ENCODE data around the gene ZSWIM4.
A peak's percentile ranks its signal among the peaks of the same experiment; 100 is the strongest.
"Not testable (repeated sequence)": the region's sequence is repeated elsewhere in the genome, so short reads cannot be mapped to it uniquely, and the experiment has no call there.

The ZSWIM4 gene

GRCh38 chr19:13778847-13779246 lies 16.4 kb upstream of the ZSWIM4 start:
- no peak for DNase-seq

- DNase-seq, result not testable (repeated sequence)
Observed at GRCh38 chr19:13779794-13780193, 15.4 kb upstream of the ZSWIM4 start.

DNA sequence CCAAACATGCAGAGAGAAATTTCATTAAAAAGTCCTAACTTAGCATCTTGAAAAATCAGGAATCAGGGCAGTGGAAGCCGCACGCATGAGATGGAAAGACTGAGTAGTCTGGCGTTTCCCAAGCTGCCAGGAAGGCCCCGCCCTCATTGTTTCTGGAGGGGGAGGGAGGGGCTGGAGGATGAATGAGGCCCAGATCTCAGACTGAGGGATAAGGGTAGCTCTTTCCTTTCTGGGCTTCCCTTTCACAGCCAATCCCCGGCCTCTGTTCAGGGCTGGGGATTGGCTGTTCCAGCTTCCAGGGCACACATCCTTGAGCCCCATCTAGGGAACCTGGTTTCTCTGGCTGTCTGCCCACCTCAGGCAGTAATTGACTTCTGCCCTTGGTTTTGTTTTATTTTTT lies 13.7 kb upstream of the ZSWIM4 start:
- peak; percentile 48 for DNase-seq

DNA sequence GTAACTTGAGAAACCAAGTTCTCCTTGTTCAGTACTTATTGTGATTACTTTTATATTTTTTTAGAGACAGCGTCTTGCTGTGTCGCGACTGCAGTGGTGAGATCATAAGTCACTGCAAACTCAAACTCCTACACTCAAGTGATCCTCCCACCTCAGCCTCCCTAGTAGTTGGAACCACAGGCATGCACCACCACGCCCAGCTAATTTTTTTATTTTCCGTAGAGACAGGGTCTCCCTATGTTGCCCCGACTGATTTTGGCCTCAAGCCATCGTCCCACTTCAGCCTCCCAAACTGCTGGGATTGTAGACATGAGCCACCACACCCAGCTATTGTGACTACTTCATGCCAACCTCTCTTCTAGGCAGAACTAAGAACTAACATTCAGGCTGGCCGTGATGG lies 12.7 kb upstream of the ZSWIM4 start:
- no peak for DNase-seq

DNA sequence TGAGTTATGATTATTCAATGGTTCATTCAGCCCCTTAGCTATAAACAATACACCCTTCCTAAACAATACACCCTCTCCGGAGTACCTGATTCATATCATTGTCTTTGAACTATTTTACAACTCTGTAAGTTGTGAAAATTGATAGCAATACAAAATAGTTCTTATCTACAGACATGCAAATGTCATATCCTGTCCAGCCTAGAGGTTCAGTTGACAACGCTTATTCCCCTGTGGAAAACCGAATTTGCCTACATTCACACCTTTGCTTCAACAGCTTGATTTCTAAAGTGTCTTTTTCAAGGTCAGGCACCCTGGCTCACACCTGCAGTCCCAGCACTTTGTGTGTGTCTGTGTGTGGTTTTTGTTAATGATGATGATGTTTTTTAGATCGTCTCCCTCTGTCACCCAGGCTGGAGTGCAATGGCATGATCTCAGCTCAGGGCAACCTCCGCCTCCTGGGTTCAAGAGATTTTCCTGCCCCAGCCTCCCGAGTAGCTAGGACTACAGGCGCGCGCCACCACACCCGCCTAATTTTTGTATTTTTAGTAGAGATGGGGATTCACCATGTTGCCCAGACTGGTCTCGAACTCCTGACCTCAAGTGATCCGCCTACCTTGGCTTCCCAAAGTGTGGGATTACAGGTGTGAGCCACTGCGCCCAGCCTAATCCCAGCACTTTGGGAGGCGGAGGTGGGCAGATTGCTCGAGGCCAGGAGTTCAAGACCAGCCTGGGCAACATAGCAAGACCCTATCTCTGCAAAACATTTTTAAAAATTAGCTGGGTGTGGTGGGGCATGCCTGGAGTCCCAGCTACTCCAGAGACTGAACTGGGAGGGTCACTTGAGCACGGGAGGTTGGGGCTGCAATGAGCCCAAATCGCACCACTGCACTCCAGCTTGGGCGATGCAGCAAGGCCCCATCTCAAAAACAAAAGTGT lies 11.4 kb upstream of the ZSWIM4 start:
- no peak for DNase-seq

DNA sequence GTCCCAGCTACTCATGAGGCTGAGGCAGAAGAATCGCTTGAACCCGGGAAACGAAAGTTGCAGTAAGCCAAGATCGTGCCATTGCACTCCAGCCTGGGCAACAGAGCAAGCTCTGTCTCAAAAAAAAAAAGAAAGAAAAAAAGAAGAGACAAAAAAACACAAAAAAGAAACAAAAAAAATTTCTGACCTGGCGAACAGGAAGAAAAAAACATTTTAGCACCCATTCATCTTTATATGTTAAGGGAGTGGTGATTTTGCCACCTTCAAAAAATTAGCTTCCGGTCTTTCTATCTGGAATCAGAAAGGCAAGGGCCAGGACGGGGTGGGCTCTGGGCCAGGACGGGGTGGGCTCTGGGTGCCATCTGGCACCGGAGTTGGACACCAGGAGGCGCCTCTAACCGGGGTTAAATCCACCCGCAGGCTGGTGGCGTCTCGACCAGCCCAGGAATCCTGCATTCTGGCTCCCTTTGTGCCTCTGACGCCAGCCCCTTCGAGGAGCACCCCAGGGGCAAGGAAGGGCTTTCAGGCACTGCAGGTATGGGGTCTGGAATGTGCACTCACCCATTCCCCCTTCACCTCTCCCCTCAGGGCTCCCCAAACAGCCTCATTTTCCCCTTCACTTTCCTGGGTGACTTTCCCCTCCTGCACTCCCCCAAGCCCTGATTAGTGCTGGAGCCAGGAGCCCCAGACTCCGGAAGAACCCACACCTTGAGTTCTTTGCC lies 10.4 kb upstream of the ZSWIM4 start:
- DNase-seq, result no peak

DNA sequence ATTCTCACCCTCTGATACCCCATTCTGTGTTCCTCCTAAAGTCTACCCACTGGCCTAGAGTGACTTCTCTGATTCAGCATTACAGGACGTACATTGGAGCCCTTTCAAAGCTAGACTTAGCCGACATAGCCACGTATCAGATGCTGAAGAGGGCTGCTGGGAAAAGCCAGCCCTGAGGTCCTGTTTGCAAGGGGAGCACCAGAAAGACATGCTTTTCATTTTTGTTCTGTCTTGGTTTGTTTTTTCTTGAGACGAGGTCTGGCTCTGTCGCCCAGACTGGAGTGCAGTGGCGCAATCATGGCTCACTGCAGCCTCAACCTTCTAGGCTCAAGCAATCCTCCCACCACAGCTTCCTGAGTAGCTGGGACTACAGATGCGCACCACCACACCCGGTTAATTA lies 6.3 kb upstream of the ZSWIM4 start:
- no peak for DNase-seq

GRCh38 chr19:13790354-13790753 lies 4.9 kb upstream of the ZSWIM4 start:
- DNase-seq, result no peak

- DNase-seq, result not testable (repeated sequence)
Observed at GRCh38 chr19:13793317-13793716, 1.9 kb upstream of the ZSWIM4 start.

DNA sequence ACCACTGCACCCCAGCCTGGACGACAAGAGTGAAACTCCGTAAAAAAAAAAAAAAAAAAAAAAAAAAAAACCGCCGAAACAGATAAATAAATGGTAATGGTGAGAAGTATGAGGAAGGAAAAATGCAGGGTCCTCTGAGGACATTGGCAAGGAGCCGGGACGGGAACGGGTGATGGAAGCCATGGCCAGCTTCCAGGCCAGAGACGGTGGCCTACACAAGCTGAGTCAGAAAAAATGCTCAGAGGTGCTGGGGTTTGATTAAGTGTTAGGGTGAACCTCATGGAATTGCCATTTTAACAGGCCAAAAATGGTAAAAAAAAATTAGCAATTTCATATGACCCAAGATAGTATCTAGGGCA lies 866 bp upstream of the ZSWIM4 start:
- DNase-seq, result no peak

GRCh38 chr19:13795595-13796300 lies 505 bp downstream of the ZSWIM4 start:
- DNase-seq, result no peak

GRCh38 chr19:13796301-13797057 lies 1.2 kb downstream of the ZSWIM4 start:
- DNase-seq, result no peak

DNA sequence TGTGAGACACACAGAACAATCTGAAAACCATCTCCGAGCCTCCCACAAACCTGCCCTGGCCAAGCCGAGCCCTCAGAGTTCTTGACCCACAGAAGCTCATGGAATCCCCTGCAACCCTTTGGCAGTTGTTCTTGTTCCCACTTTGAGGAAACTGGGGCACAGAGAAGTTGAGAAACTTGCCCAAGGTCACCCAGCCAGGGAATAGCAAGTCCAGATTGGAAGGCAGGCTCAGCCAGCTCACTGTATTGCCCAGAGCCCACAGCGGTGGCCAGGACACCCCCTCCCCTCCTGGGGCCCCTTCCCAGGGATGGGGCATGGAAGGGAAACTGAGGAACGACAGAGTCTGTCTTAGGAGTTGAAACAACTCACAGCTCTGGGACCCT lies 1.8 kb downstream of the ZSWIM4 start:
- no peak for DNase-seq

- no peak for DNase-seq
Observed at GRCh38 chr19:13797870-13798269, 2.6 kb downstream of the ZSWIM4 start.

GRCh38 chr19:13799669-13800068 lies 4.4 kb downstream of the ZSWIM4 start:
- no peak for DNase-seq

GRCh38 chr19:13803038-13803437 lies 7.8 kb downstream of the ZSWIM4 start:
- no peak for DNase-seq

GRCh38 chr19:13804830-13805683 lies 9.8 kb downstream of the ZSWIM4 start:
- no peak for DNase-seq

DNA sequence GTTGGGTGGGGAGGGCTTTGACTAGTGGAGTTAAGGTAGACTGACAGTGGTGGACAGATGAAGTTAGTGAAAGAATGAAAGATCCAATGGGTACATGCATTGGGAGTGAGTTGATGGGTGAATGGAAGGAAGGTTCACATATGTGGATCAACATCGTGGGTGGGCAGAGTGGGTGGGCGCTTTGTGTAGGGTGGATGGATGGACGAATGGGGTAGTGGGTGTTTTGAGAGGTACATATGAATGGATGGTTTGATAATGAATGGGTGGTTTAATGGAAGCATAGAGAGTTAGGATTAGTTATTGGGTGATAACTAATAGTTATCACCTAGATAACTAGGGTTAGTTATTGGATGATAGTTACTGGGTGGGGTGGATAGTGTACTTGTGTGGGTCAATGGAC lies 11.5 kb downstream of the ZSWIM4 start:
- DNase-seq, result no peak

DNA sequence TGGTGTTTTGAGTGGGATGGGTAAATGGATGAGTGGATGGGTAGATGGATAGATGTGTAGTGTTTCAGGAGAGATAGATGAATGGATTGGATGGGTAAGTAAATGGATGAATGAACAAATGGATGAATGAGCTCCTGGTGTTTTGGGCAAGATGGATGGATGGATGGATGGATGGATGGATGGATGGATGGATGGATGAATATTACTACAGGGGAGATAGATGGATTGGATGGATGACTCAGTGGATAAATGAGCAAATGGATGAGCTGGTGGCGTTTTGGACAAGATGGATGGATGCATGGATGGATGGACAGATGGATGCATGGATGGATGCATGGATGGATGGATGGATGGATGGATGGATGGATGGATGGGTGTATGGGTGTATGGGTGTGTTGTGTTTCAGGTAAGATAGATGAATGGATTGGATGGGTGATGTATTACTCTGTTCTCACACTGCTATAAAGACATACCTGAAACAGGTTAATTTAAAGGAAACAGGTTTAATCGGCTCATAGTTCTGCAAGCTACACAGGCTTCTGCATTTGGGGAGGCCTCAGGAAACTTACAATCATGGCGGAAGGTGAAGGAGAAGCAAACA lies 12.3 kb downstream of the ZSWIM4 start:
- no peak for DNase-seq

GRCh38 chr19:13808856-13809255 lies 13.6 kb downstream of the ZSWIM4 start:
- DNase-seq, result no peak

DNA sequence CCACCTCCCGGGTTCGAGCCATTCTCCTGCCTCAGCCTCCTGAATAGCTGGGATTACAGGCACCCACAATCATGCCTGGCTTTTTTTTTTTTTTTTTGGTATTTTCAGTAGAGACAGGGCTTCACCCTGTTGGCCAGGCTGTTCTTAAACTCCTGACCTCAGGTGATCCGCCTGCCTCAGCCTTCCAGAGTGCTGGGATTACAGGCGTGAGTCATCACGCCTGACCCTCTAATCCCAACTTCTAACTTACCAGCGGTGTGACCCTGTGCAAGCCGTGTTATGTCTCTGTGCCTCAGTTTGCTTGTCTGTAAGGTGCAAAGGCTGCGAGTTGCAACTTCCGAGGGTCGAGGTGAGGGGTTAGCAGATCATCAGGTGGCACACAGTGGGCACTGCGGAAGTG lies 17.3 kb downstream of the ZSWIM4 start:
- DNase-seq, result no peak

GRCh38 chr19:13813147-13813546 lies 17.9 kb downstream of the ZSWIM4 start:
- DNase-seq, result no peak
